ENCODE data around the gene LPCAT1. TPM values are rescaled to one million over a fixed set of nuclear protein-coding genes. Genes with fewer than 3 reads are reported as not detected.

LPCAT1 gene
- total RNA-seq, 6 experiments from 2014 or later, result 37.5 to 53.5 (median 44.1) TPM

- Mint-ChIP-seq H3K27me3 (ENCODE audit: insufficient read depth) (peaks cover 36% of the 10 kb centered on the region), H3K4me3 (no peak overlapping the region), H3K36me3 (ENCODE audit: low read depth) (0 out of 2 replicates have a peak, but pooled peaks cover 5% of the 10 kb centered on the region), H3K9me3 (no peaks in the 10 kb centered on the region), H3K4me1 (ENCODE audit: low read depth) (no peaks in the 10 kb centered on the region), H3K27ac (no peak overlapping the region)
- DNase-seq, result no peak
- TF ChIP-seq, protein P1, sequence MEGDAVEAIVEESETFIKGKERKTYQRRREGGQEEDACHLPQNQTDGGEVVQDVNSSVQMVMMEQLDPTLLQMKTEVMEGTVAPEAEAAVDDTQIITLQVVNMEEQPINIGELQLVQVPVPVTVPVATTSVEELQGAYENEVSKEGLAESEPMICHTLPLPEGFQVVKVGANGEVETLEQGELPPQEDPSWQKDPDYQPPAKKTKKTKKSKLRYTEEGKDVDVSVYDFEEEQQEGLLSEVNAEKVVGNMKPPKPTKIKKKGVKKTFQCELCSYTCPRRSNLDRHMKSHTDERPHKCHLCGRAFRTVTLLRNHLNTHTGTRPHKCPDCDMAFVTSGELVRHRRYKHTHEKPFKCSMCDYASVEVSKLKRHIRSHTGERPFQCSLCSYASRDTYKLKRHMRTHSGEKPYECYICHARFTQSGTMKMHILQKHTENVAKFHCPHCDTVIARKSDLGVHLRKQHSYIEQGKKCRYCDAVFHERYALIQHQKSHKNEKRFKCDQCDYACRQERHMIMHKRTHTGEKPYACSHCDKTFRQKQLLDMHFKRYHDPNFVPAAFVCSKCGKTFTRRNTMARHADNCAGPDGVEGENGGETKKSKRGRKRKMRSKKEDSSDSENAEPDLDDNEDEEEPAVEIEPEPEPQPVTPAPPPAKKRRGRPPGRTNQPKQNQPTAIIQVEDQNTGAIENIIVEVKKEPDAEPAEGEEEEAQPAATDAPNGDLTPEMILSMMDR (IDR thresholded peaks at IDR 0.05), result no peak
Observed at GRCh38 chr5:1529498-1529897, 5.7 kb upstream of the LPCAT1 start.

DNA sequence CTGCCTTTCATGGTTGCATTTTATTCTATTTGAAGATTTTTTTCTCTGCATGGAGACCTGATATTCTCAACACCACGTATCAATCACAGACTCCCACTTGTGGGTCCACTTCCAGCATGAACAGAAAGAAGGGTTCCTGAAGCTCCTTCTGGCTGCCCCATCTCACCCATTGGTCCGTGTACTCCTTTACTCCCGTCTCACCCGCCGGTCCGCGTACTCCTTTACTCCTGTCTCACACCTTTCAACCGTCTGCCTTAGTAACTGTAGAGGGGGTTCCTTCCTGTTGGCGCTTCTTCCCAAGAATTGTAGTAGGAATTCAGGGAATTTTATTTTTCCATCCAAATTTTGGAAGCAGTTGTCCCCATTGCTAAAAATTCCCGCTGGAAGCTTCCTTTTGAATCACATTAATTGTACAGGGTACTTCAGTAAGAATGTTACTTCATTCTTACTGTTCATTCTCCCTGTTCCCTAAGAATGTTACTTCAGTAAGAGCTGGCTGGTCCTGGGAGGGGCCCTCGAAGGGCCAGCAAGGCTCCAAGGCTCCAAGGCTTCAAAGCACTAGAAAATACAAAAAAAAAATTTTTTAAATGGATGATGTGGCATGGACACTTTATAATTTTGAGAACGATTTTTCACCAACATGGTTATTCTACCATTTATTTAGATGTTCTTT, 3.9 kb upstream of the LPCAT1 start:
- TF ChIP-seq, protein P1 (IDR thresholded peaks at IDR 0.05), result no peak
- Mint-ChIP-seq H3K27ac (no peak overlapping the region), H3K36me3 (ENCODE audit: low read depth) (0 out of 2 replicates have a peak, but pooled peaks cover 5% of the 10 kb centered on the region), H3K9me3 (no peaks in the 10 kb centered on the region), H3K4me3 (no peak overlapping the region), H3K27me3 (ENCODE audit: insufficient read depth) (peaks cover 29% of the 10 kb centered on the region), H3K4me1 (ENCODE audit: low read depth) (no peaks in the 10 kb centered on the region; the same call in 1 of the 2 replicates)
- no peak for DNase-seq

GRCh38 chr5:1526681-1527131, 2.9 kb upstream of the LPCAT1 start:
- Mint-ChIP-seq H3K36me3 (ENCODE audit: low read depth) (0 out of 2 replicates have a peak, but pooled peaks cover 5% of the 10 kb centered on the region), H3K9me3 (no peaks in the 10 kb centered on the region), H3K4me3 (no peak overlapping the region), H3K27ac (no peak overlapping the region), H3K27me3 (ENCODE audit: insufficient read depth) (peaks cover 24% of the 10 kb centered on the region), H3K4me1 (ENCODE audit: low read depth) (peaks cover 7% of the 10 kb centered on the region)
- TF ChIP-seq, protein P1 (IDR thresholded peaks at IDR 0.05), result no peak
- DNase-seq, result no peak

- 0 out of 2 replicates have a peak, but pooled peaks cover 5% of the 10 kb centered on the region for H3K36me3 Mint-ChIP-seq (ENCODE audit: low read depth)
- H3K4me1 Mint-ChIP-seq (ENCODE audit: low read depth), result peaks cover 12% of the 10 kb centered on the region
- H3K27me3 Mint-ChIP-seq (ENCODE audit: insufficient read depth), result peaks cover 23% of the 10 kb centered on the region
- no peak for DNase-seq
- no peak overlapping the region for H3K27ac Mint-ChIP-seq
- no peak overlapping the region for H3K4me3 Mint-ChIP-seq
- TF ChIP-seq, protein P1 (IDR thresholded peaks at IDR 0.05), result no peak
- H3K9me3 Mint-ChIP-seq, result no peaks in the 10 kb centered on the region
Observed at GRCh38 chr5:1526190-1526631, 2.5 kb upstream of the LPCAT1 start.

- H3K27me3 Mint-ChIP-seq (ENCODE audit: insufficient read depth), result peaks cover 18% of the 10 kb centered on the region
- H3K27ac Mint-ChIP-seq, result no peak overlapping the region
- DNase-seq, result no peak
- H3K4me1 Mint-ChIP-seq (ENCODE audit: low read depth), result peaks cover 15% of the 10 kb centered on the region
- 0 out of 2 replicates have a peak, but pooled peaks cover 5% of the 10 kb centered on the region for H3K36me3 Mint-ChIP-seq (ENCODE audit: low read depth)
- no peak overlapping the region for H3K4me3 Mint-ChIP-seq
- H3K9me3 Mint-ChIP-seq, result no peaks in the 10 kb centered on the region
- TF ChIP-seq, protein P1 (IDR thresholded peaks at IDR 0.05), result no peak
Observed at GRCh38 chr5:1525624-1526189, 1.9 kb upstream of the LPCAT1 start.
